GM12892 (cell line): ENCODE data around the gene IGF2BP3.

Source experiments
- POLR2A ChIP-seq: IDR thresholded peaks from 2 replicates; pipeline ENCODE4 v1.6.1; 2011; ENCODE audit warnings: low read depth, low read length, control low read depth
- TAF1 ChIP-seq: IDR thresholded peaks from 2 replicates; pipeline ENCODE4 v1.6.1; 2011; ENCODE audit warnings: low read depth, mild to moderate bottlenecking, control low read depth, low read length, borderline replicate concordance

DNA sequence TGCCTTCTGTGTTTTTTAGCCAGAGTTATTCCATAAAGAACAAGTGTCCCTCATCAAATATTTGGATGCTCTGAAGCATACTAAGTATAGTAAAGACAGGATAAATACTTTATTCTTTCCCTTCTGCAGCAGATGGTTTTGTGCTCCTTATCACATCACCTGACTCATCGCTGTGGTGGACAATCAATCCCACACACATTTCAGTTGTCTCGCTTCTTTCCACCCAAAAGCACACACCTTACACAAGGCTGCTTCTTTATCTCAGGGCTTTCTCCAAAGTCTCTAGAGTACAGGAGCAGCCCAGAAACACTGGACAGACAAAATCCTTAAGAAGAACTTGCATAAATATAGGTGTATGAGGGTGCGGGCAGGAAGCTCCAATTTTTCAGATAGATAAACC is 43.4 kb downstream of the IGF2BP3 start:
- TF ChIP-seq POLR2A: no peak
- no peak for TF ChIP-seq TAF1
